HCT116 (cell line): ENCODE data around the gene OTUD5. TPM values are rescaled to one million over a fixed set of nuclear protein-coding genes. Genes with fewer than 3 reads are reported as not detected.

Experiments
- ATAC-seq: fragments of 200-7000 bp; cut with Tn5 transposase; 2 replicates; pipeline ENCODE4 v1.9.1; 2020; ENCODE audit warnings: mild to moderate bottlenecking, moderate library complexity
- BruUV-seq: library from RNA; stranded (reverse); fragments of 400-500 nt; replicated peaks from 2 replicates; lab custom pipeline; 2021; lab: Mats Ljungman, UMichigan
- CTCF ChIA-PET: fragments of 300-600 bp; sonication (Branson Sonifier 250); formaldehyde crosslinking; loops from one replicate; lab custom pipeline; 2021; ENCODE audit warnings: antibody characterized with exemption; lab: Charles Lee
- POLR2A ChIA-PET: fragments of 300-600, 350-600 bp; sonication (Branson Sonifier 250); formaldehyde crosslinking; loops from one replicate; lab custom pipeline; 2021; ENCODE audit warnings: antibody characterized with exemption; lab: Charles Lee
- RAD21 ChIA-PET, 2 experiments: fragments of 300-600 bp; sonication (Branson Sonifier 250); formaldehyde crosslinking; loops; one replicate each; lab custom pipeline; 2023; ENCODE audit warnings: low total read pairs in 2 of 2; ENCODE audit not compliant: uncharacterized antibody in 2 of 2, unreplicated experiment in 2 of 2, low non-redundant PET in 1 of 2; lab: Charles Lee
- DNase-seq: peaks from one replicate; pipeline ENCODE4 v3.0.0-alpha.2; 2010; ENCODE audit warnings: low read depth, low spot score
- H2AFZ ChIP-seq: fragments of 200-600 bp; shearing (Covaris generic), sonication (generic); 2 replicates; pipeline ENCODE4 v1.6.1; 2017; ENCODE audit warnings: low read depth, mixed run types, mixed read lengths, antibody characterized with exemption, low read length; ENCODE audit not compliant: poor library complexity, severe bottlenecking
- H3K27ac ChIP-seq: 2 replicates; pipeline ENCODE4 v1.5.1; 2012; ENCODE audit warnings: low read depth, low read length
- H3K27me3 ChIP-seq: fragments of 200-600 bp; sonication (generic); 2 replicates; pipeline ENCODE4 v1.6.1; 2016; ENCODE audit warnings: mixed run types, low read length, mixed read lengths; ENCODE audit not compliant: insufficient read depth
- H3K36me3 ChIP-seq, 2 experiments: fragments of 200-500 bp in 1 of 2; fragments of 200-600 bp in 1 of 2; sonication (Bioruptor generic) in 1 of 2; sonication (generic) in 1 of 2; 2 replicates each; pipeline versions ENCODE4 v1.5.1 to v1.6.1; 2014 to 2016; ENCODE audit warnings: low read length in 2 of 2, inconsistent platforms in 1 of 2, mixed read lengths in 1 of 2, mixed run types in 1 of 2; ENCODE audit not compliant: insufficient read depth in 2 of 2, control insufficient read depth in 1 of 2
- H3K4me1 ChIP-seq, 2 experiments: fragments of 200-600 bp in 1 of 2; sonication (generic) in 1 of 2; 2 replicates each; pipeline versions ENCODE4 v1.5.1 to v1.6.1; 2012 to 2017; ENCODE audit warnings: low read length in 2 of 2, inconsistent platforms in 1 of 2, mild to moderate bottlenecking in 1 of 2, mixed read lengths in 1 of 2, mixed run types in 1 of 2, moderate library complexity in 1 of 2; ENCODE audit not compliant: insufficient read depth in 2 of 2, control insufficient read depth in 1 of 2
- H3K4me2 ChIP-seq: fragments of 200-600 bp; sonication (generic); 2 replicates; pipeline ENCODE4 v1.6.1; 2017; ENCODE audit warnings: mixed run types, low read length, mixed read lengths
- H3K4me3 ChIP-seq, 2 experiments: fragments of 200-600 bp in 1 of 2; sonication (generic) in 1 of 2; replicated peaks in 1 of 2; 2 replicates each; pipeline ENCODE4 v1.5.1; 2011 to 2016; ENCODE audit warnings: low read length in 2 of 2, control low read depth in 1 of 2, low read depth in 1 of 2, mild to moderate bottlenecking in 1 of 2, mixed read lengths in 1 of 2, mixed run types in 1 of 2
- H3K79me2 ChIP-seq: fragments of 200-600 bp; sonication (generic); 2 replicates; pipeline ENCODE4 v1.6.1; 2017; ENCODE audit warnings: mild to moderate bottlenecking, mixed run types, low read length, moderate library complexity, mixed read lengths; ENCODE audit not compliant: insufficient read depth
- H3K9ac ChIP-seq: fragments of 200-600 bp; sonication (generic); 2 replicates; pipeline ENCODE4 v1.6.1; 2016; ENCODE audit warnings: low read length, mixed read lengths
- H3K9me2 ChIP-seq: fragments of 200-600 bp; sonication (generic), shearing (Covaris generic); 2 replicates; pipeline ENCODE4 v1.6.1; 2017; ENCODE audit warnings: mixed run types, mild to moderate bottlenecking, moderate library complexity; ENCODE audit not compliant: insufficient read depth
- H3K9me3 ChIP-seq, 2 experiments: fragments of 200-500 bp in 1 of 2; fragments of 200-600 bp in 1 of 2; sonication (Bioruptor generic) in 1 of 2; sonication (generic) in 1 of 2; 2 replicates each; pipeline ENCODE4 v1.6.1; 2014 to 2017; ENCODE audit warnings: low read length in 2 of 2, mixed read lengths in 2 of 2, inconsistent platforms in 1 of 2, low read depth in 1 of 2, mild to moderate bottlenecking in 1 of 2, mixed run types in 1 of 2, moderate library complexity in 1 of 2; ENCODE audit not compliant: control insufficient read depth in 1 of 2, insufficient read depth in 1 of 2
- H4K20me1 ChIP-seq: fragments of 200-600 bp; sonication (generic), shearing (Covaris generic); 2 replicates; pipeline ENCODE4 v1.6.1; 2017; ENCODE audit warnings: mixed run types, mild to moderate bottlenecking, moderate library complexity; ENCODE audit not compliant: insufficient read depth
- CBX3 ChIP-seq: IDR thresholded peaks from 2 replicates; pipeline ENCODE4 v1.6.1; 2012; ENCODE audit warnings: low read depth
- CEBPB ChIP-seq: IDR thresholded peaks from 2 replicates; pipeline ENCODE4 v1.6.1; 2012; ENCODE audit warnings: low read depth
- EGR1 ChIP-seq: IDR thresholded peaks from 2 replicates; pipeline ENCODE4 v1.6.1; 2012; ENCODE audit warnings: low read depth
- ELF1 ChIP-seq: IDR thresholded peaks from 2 replicates; pipeline ENCODE4 v1.6.1; 2012; ENCODE audit warnings: low read depth, borderline replicate concordance
- EZH2 ChIP-seq: fragments of 200-600 bp; sonication (generic); IDR thresholded peaks from 2 replicates; pipeline ENCODE4 v1.6.1; 2017; ENCODE audit warnings: antibody characterized with exemption, mixed run types
- FOSL1 ChIP-seq: IDR thresholded peaks from 2 replicates; pipeline ENCODE4 v1.6.1; 2012; ENCODE audit warnings: low read depth
- JUND ChIP-seq: IDR thresholded peaks from 2 replicates; pipeline ENCODE4 v1.6.1; 2012
- RAD21 ChIP-seq: IDR thresholded peaks from 2 replicates; pipeline ENCODE4 v1.6.1; 2012; ENCODE audit warnings: low read depth, mild to moderate bottlenecking
- SIN3A ChIP-seq: IDR thresholded peaks from 2 replicates; pipeline ENCODE4 v1.6.1; 2012; ENCODE audit warnings: low read depth
- SP1 ChIP-seq: IDR thresholded peaks from 2 replicates; pipeline ENCODE4 v1.6.1; 2012; ENCODE audit warnings: low read depth
- SRF ChIP-seq: IDR thresholded peaks from 2 replicates; pipeline ENCODE4 v1.6.1; 2012; ENCODE audit warnings: low read depth
- TCF7L2 ChIP-seq: IDR thresholded peaks from 2 replicates; pipeline ENCODE4 v1.7.0; 2011; ENCODE audit warnings: borderline replicate concordance, inconsistent platforms; ENCODE audit not compliant: insufficient read depth, insufficient read length; ENCODE audit errors: extremely low read depth
- YY1 ChIP-seq: IDR thresholded peaks from 2 replicates; pipeline ENCODE4 v1.6.1; 2011; ENCODE audit warnings: low read length, low read depth, moderate library complexity, mild to moderate bottlenecking; ENCODE audit not compliant: insufficient replicate concordance; ENCODE audit errors: extremely low read depth
- ZFX ChIP-seq: fragments of 450-650 bp; IDR thresholded peaks from 2 replicates; pipeline ENCODE4 v1.6.1; 2017
- ZNF274 ChIP-seq: fragments of 200-500 bp; sonication (Bioruptor generic); IDR thresholded peaks from 2 replicates; pipeline ENCODE4 v1.6.1; 2014; ENCODE audit warnings: mild to moderate bottlenecking, low read depth, low read length, inconsistent platforms
- intact Hi-C: fragments of 100-400 bp; cut with micrococcal nuclease; formaldehyde crosslinking; loops from 2 replicates; pipeline ENCODE4 v1.10.0; 2022
- total RNA-seq: library from RNA; stranded (reverse); gene quantifications from one replicate; pipeline ENCODE4 v1.2.1, GENCODE V29; 2021; ENCODE audit not compliant: unreplicated experiment
- TF ChIP-seq, protein P1 (sequence below), 3 experiments: fragments of 200-600 bp in 1 of 3; sonication (generic) in 1 of 3; IDR thresholded peaks in 2 of 3; conservative IDR thresholded peaks in 1 of 3; 2 replicates each; pipeline ENCODE4 v1.5.1; 2012 to 2017; ENCODE audit warnings: low read depth in 2 of 3, low read length in 2 of 3, antibody characterized with exemption in 1 of 3, borderline replicate concordance in 1 of 3, control low read depth in 1 of 3, mild to moderate bottlenecking in 1 of 3, mixed read lengths in 1 of 3, mixed run types in 1 of 3, moderate library complexity in 1 of 3; ENCODE audit not compliant: insufficient read depth in 1 of 3
- TF ChIP-seq, protein P2 (sequence below): IDR thresholded peaks from 2 replicates; pipeline ENCODE4 v1.6.1; 2012
- TF ChIP-seq, protein P3 (sequence below): IDR thresholded peaks from 2 replicates; pipeline ENCODE4 v1.6.1; 2011; ENCODE audit warnings: mild to moderate bottlenecking, low read length, moderate library complexity; ENCODE audit not compliant: insufficient replicate concordance; ENCODE audit errors: extremely low read depth
- TF ChIP-seq, protein P4 (sequence below): IDR thresholded peaks from 2 replicates; pipeline ENCODE4 v1.6.1; 2012
- TF ChIP-seq, protein P5 (sequence below): IDR thresholded peaks from 2 replicates; pipeline ENCODE4 v1.6.1; 2012; ENCODE audit warnings: low read depth

Gene OTUD5
- total RNA-seq, 1 experiment from 2014 or later, result 42.6 TPM

DNA sequence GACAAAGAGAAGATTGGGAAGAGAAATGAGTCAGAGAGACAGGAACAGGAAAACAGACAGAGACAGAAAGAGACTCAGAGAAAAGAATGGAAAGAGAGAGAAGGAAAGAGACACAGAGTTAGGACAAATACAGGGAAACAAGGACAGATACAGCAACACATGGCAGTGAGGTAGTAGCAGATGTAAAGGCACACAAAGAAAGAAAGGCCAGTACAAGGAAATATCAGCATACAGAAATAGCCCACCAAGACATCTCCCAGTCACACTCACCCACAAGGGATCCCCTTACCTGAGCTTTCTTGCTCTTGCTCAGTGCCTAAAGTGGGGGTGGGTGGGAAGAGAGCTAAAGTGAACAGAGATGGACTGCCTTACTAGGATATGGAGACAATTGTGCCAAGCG, 40.5 kb upstream of the OTUD5 start:
- Histone ChIP-seq H3K4me3 (no peak overlapping the region), H3K9me2 (no peaks in the 10 kb centered on the region), H3K27ac (no peak overlapping the region), H3K27me3 (no peaks in the 10 kb centered on the region), H4K20me1 (no peaks in the 10 kb centered on the region), H3K79me2 (peaks cover 5% of the 10 kb centered on the region; the same call in 1 of the 2 replicates), H3K4me2 (no peak overlapping the region), H2AFZ (no peak overlapping the region), H3K9ac (no peak overlapping the region), H3K4me1 (peaks cover 0 to 7% of the 10 kb centered on the region in 2 experiments; a peak in 1 of 4 replicates), H3K9me3 (no peaks in the 10 kb centered on the region), H3K36me3 (no peaks in the 10 kb centered on the region; a peak in 1 of 4 replicates)
- POLR2A ChIA-PET, result no interaction called here
- RAD21 ChIA-PET, result no interaction called here
- TF ChIP-seq, protein P1, sequence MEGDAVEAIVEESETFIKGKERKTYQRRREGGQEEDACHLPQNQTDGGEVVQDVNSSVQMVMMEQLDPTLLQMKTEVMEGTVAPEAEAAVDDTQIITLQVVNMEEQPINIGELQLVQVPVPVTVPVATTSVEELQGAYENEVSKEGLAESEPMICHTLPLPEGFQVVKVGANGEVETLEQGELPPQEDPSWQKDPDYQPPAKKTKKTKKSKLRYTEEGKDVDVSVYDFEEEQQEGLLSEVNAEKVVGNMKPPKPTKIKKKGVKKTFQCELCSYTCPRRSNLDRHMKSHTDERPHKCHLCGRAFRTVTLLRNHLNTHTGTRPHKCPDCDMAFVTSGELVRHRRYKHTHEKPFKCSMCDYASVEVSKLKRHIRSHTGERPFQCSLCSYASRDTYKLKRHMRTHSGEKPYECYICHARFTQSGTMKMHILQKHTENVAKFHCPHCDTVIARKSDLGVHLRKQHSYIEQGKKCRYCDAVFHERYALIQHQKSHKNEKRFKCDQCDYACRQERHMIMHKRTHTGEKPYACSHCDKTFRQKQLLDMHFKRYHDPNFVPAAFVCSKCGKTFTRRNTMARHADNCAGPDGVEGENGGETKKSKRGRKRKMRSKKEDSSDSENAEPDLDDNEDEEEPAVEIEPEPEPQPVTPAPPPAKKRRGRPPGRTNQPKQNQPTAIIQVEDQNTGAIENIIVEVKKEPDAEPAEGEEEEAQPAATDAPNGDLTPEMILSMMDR (IDR thresholded peaks at IDR 0.05 in 2 of 3, conservative IDR thresholded peaks at IDR 0.05 in 1 of 3; ENCODE audit: borderline replicate concordance in 1 of 3, insufficient read depth in 1 of 3, low read depth in 2 of 3, low read length in 2 of 3), result no peak
- TF ChIP-seq, protein P2, sequence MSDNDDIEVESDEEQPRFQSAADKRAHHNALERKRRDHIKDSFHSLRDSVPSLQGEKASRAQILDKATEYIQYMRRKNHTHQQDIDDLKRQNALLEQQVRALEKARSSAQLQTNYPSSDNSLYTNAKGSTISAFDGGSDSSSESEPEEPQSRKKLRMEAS, result no peak
- TF ChIP-seq TCF7L2 (no peak), SRF (no peak), RAD21 (no peak), FOSL1 (no peak), JUND (no peak), SP1 (no peak), CBX3 (no peak), SIN3A (no peak), EGR1 (no peak), ZNF274 (no peak), YY1 (no peak), EZH2 (no peak), ZFX (no peak), CEBPB (no peak), ELF1 (no peak)
- TF ChIP-seq, protein P3, sequence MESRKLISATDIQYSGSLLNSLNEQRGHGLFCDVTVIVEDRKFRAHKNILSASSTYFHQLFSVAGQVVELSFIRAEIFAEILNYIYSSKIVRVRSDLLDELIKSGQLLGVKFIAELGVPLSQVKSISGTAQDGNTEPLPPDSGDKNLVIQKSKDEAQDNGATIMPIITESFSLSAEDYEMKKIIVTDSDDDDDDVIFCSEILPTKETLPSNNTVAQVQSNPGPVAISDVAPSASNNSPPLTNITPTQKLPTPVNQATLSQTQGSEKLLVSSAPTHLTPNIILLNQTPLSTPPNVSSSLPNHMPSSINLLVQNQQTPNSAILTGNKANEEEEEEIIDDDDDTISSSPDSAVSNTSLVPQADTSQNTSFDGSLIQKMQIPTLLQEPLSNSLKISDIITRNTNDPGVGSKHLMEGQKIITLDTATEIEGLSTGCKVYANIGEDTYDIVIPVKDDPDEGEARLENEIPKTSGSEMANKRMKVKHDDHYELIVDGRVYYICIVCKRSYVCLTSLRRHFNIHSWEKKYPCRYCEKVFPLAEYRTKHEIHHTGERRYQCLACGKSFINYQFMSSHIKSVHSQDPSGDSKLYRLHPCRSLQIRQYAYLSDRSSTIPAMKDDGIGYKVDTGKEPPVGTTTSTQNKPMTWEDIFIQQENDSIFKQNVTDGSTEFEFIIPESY, result no peak
- TF ChIP-seq, protein P4, sequence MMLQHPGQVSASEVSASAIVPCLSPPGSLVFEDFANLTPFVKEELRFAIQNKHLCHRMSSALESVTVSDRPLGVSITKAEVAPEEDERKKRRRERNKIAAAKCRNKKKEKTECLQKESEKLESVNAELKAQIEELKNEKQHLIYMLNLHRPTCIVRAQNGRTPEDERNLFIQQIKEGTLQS, result no peak
- TF ChIP-seq, protein P5, sequence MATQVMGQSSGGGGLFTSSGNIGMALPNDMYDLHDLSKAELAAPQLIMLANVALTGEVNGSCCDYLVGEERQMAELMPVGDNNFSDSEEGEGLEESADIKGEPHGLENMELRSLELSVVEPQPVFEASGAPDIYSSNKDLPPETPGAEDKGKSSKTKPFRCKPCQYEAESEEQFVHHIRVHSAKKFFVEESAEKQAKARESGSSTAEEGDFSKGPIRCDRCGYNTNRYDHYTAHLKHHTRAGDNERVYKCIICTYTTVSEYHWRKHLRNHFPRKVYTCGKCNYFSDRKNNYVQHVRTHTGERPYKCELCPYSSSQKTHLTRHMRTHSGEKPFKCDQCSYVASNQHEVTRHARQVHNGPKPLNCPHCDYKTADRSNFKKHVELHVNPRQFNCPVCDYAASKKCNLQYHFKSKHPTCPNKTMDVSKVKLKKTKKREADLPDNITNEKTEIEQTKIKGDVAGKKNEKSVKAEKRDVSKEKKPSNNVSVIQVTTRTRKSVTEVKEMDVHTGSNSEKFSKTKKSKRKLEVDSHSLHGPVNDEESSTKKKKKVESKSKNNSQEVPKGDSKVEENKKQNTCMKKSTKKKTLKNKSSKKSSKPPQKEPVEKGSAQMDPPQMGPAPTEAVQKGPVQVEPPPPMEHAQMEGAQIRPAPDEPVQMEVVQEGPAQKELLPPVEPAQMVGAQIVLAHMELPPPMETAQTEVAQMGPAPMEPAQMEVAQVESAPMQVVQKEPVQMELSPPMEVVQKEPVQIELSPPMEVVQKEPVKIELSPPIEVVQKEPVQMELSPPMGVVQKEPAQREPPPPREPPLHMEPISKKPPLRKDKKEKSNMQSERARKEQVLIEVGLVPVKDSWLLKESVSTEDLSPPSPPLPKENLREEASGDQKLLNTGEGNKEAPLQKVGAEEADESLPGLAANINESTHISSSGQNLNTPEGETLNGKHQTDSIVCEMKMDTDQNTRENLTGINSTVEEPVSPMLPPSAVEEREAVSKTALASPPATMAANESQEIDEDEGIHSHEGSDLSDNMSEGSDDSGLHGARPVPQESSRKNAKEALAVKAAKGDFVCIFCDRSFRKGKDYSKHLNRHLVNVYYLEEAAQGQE, result no peak
- intact Hi-C loops, result no loop called here
- CTCF ChIA-PET, result no interaction called here
- no peak for DNase-seq
- no peak for ATAC-seq
- BruUV-seq, result no TSS peak
